ENCODE data around the gene NPW.

The NPW gene

DNA sequence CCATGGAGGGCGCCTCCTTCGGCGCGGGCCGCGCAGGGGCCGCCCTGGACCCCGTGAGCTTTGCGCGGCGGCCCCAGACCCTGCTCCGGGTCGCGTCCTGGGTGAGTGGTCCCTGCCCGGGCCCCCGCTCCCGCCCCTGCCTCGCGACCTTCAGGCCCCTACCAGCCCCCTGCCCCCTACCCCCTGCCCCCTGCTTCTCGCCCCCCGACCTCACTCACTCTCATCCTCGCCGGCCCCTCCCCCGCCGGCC is 29.6 kb upstream of the NPW start:
- no peaks in the 10 kb centered on the region for H3K36me3 ChIP-seq (ENCODE audit: insufficient read depth, low read length)
- TF ChIP-seq EZH2 (IDR thresholded peaks at IDR 0.05) (no peak), POLR2AphosphoS5 (IDR thresholded peaks at IDR 0.05; ENCODE audit: borderline replicate concordance, low read depth, low read length) (no peak), FOXP2 (optimal IDR thresholded peaks at IDR 0.05; ENCODE audit: control extremely low read depth, extremely low read length, insufficient read depth) (no peak)
- H3K9me3 ChIP-seq (ENCODE audit: low read depth, low read length): no peaks in the 10 kb centered on the region
- no peak overlapping the region for H3K9ac ChIP-seq (ENCODE audit: insufficient read length)
- H3K4me3 ChIP-seq: peak overlapping the region; percentile 74
- no peak overlapping the region for H3K27ac ChIP-seq
- DNase-seq (ENCODE audit: low read depth, low spot score): no peak

DNA sequence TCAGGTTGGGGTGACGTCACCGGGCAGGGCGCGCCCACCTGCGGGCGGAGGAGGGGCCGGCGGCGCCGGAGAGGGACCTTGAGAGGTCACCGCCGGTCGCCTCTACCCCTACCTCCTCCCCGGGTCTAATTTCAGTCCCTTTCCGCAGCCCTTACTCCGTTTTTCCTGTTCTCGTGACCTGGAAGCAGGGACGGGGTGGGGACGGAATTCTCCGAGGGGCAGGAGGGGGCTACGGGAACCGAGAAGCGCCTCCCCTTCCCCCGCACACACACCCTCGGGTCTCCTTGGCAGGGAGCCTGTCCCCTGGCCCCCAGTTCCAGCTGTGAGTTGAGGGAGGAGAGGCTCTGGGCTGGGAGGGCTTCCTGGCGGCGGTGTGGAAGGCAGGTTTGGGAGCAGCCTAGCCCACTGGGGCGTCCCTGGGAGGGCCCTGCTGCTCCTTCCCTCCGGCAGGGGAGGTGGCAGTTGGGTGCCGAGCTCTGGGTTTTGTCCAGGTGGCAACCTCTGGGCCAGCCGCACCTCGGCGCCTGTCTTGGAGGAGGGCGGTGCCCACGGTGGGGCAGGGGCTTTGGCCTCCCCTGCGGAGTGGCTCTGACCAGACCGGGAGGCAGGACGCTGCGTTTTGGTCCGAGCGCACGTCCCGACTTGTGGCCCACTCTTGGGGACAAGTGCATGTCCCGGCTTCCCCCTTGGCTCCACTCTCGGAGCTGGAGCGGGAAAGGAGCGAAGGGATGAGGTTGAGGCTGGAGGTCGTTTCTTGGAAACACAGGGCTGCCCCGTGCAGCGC is 29.0 kb upstream of the NPW start:
- TF ChIP-seq FOXP2 (optimal IDR thresholded peaks at IDR 0.05; ENCODE audit: control extremely low read depth, extremely low read length, insufficient read depth) (no peak), EZH2 (IDR thresholded peaks at IDR 0.05) (no peak), POLR2AphosphoS5 (IDR thresholded peaks at IDR 0.05; ENCODE audit: borderline replicate concordance, low read depth, low read length) (no peak)
- no peak for DNase-seq (ENCODE audit: low read depth, low spot score)
- no peak overlapping the region for H3K9ac ChIP-seq (ENCODE audit: insufficient read length)
- H3K36me3 ChIP-seq (ENCODE audit: insufficient read depth, low read length): no peaks in the 10 kb centered on the region
- peak overlapping the region; percentile 74 for H3K4me3 ChIP-seq
- H3K27ac ChIP-seq: no peak overlapping the region
- no peaks in the 10 kb centered on the region for H3K9me3 ChIP-seq (ENCODE audit: low read depth, low read length)

DNA sequence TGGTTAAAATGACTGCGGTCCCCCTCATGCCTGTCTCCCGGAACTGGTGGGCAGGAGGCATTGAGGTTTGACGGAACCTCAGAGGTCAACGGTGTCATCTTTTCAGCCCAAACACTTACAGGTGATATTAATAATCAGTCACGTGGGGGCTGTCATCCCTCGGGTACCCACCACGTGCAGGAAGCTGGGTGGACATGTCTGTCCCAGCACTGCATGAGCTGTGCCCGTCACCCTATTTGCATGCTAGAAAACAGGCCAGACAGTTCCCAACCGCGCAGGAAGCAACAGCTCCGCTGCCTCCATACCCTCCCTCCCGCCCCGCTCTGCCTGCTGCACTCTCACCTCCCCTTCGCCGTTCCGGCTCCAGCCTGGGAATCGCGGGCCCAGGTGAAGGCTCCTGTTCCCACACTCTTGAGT is 28.4 kb upstream of the NPW start:
- TF ChIP-seq FOXP2 (optimal IDR thresholded peaks at IDR 0.05; ENCODE audit: control extremely low read depth, extremely low read length, insufficient read depth) (no peak), POLR2AphosphoS5 (IDR thresholded peaks at IDR 0.05; ENCODE audit: borderline replicate concordance, low read depth, low read length) (no peak), EZH2 (IDR thresholded peaks at IDR 0.05) (no peak)
- Histone ChIP-seq H3K27ac (no peak overlapping the region), H3K9ac (ENCODE audit: insufficient read length) (no peak overlapping the region), H3K36me3 (ENCODE audit: insufficient read depth, low read length) (no peaks in the 10 kb centered on the region), H3K9me3 (ENCODE audit: low read depth, low read length) (no peaks in the 10 kb centered on the region), H3K4me3 (no peak overlapping the region)
- DNase-seq (ENCODE audit: low read depth, low spot score): no peak

DNA sequence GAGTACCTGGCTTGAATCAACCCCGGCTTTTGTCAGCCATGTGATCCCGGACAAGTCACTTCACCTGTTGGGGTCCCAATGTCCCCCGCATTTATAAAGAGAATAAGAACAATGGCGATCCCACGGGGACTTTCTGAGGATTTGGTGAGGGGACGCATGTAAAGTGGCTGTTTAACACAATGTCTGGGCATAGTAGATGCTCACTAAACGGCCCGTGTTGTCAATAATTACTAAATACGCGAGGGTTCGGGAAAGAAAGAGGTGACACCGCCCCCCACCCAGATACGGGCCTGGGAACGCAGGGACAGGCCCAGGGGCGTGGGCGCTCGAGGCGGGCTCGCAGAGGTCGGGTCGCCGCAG is 28.0 kb upstream of the NPW start:
- TF ChIP-seq EZH2 (IDR thresholded peaks at IDR 0.05): no peak
- no peak for TF ChIP-seq FOXP2 (optimal IDR thresholded peaks at IDR 0.05; ENCODE audit: control extremely low read depth, extremely low read length, insufficient read depth)
- TF ChIP-seq POLR2AphosphoS5 (IDR thresholded peaks at IDR 0.05; ENCODE audit: borderline replicate concordance, low read depth, low read length): no peak
- Histone ChIP-seq H3K27ac (no peak overlapping the region), H3K9ac (ENCODE audit: insufficient read length) (no peak overlapping the region), H3K9me3 (ENCODE audit: low read depth, low read length) (no peaks in the 10 kb centered on the region), H3K4me3 (0 out of 2 replicates have a peak overlapping the region, but pooled peaks have one; percentile 15), H3K36me3 (ENCODE audit: insufficient read depth, low read length) (peaks cover under 1% of the 10 kb centered on the region; the same call in 1 of the 2 replicates)
- DNase-seq (ENCODE audit: low read depth, low spot score): no peak

DNA sequence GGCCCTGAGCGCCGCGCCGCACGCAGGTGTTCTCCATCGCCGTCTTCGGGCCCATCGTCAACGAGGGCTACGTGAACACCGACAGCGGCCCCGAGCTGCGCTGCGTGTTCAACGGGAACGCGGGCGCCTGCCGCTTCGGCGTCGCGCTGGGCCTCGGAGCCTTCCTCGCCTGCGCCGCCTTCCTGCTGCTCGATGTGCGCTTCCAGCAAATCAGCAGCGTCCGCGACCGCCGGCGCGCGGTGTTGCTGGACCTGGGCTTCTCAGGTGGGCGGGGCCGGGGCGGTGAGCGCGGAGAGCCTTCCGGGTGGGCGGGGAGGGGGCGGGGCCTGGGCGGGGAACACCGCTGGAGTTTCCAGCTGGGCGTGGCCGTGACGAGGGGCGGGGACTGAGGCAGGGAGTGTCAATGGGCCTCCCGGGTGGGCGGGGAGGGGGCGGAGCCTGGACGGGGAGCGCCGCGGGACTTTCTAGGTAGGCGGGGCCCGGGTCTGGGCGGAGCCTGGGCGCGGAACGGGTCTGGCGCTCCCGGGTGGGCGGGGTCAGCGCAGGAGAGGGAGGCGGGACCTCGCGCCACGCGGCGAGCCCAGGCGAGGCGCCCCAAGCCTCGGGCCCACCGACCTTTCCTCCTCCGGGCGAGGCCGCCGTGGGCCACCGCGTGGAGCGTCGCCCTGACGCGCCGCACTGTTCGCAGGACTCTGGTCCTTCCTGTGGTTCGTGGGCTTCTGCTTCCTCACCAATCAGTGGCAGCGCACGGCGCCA is 27.5 kb upstream of the NPW start:
- Histone ChIP-seq H3K27ac (no peak overlapping the region), H3K9ac (ENCODE audit: insufficient read length) (no peak overlapping the region), H3K9me3 (ENCODE audit: low read depth, low read length) (no peaks in the 10 kb centered on the region), H3K4me3 (0 out of 2 replicates have a peak overlapping the region, but pooled peaks have one; percentile 15), H3K36me3 (ENCODE audit: insufficient read depth, low read length) (peaks cover 6% of the 10 kb centered on the region; the same call in 1 of the 2 replicates)
- TF ChIP-seq FOXP2 (optimal IDR thresholded peaks at IDR 0.05; ENCODE audit: control extremely low read depth, extremely low read length, insufficient read depth): no peak
- TF ChIP-seq EZH2 (IDR thresholded peaks at IDR 0.05): no peak
- TF ChIP-seq POLR2AphosphoS5 (IDR thresholded peaks at IDR 0.05; ENCODE audit: borderline replicate concordance, low read depth, low read length): no peak
- DNase-seq (ENCODE audit: low read depth, low spot score): peak; percentile 39

DNA sequence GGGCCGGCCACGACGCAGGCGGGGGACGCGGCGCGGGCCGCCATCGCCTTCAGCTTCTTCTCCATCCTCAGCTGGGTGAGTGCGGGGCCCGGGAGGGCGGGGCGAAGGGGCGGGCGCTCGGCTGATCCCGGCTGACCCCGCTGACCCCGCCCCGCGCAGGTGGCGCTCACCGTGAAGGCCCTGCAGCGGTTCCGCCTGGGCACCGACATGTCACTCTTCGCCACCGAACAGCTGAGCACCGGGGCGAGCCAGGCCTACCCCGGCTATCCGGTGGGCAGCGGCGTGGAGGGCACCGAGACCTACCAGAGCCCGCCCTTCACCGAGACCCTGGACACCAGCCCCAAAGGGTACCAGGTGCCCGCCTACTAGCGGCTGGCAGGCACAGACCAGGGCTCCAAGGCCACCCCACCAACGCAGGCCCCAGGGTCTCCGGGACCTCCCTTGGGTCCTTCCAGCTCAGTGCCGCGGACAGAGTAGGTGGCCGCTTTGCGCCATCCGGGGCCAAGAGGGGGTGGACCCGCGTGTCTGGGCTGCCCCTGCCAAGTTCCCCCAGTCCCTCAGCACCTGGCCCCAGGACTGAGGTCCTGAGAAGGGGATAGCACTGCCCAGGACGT is 26.8 kb upstream of the NPW start:
- H3K36me3 ChIP-seq (ENCODE audit: insufficient read depth, low read length): peaks cover 8% of the 10 kb centered on the region; the same call in 1 of the 2 replicates
- H3K9ac ChIP-seq (ENCODE audit: insufficient read length): no peak overlapping the region
- no peak overlapping the region for H3K4me3 ChIP-seq
- TF ChIP-seq POLR2AphosphoS5 (IDR thresholded peaks at IDR 0.05; ENCODE audit: borderline replicate concordance, low read depth, low read length) (no peak), EZH2 (IDR thresholded peaks at IDR 0.05) (no peak), FOXP2 (optimal IDR thresholded peaks at IDR 0.05; ENCODE audit: control extremely low read depth, extremely low read length, insufficient read depth) (no peak)
- H3K9me3 ChIP-seq (ENCODE audit: low read depth, low read length): no peaks in the 10 kb centered on the region
- DNase-seq (ENCODE audit: low read depth, low spot score): no peak
- no peak overlapping the region for H3K27ac ChIP-seq

DNA sequence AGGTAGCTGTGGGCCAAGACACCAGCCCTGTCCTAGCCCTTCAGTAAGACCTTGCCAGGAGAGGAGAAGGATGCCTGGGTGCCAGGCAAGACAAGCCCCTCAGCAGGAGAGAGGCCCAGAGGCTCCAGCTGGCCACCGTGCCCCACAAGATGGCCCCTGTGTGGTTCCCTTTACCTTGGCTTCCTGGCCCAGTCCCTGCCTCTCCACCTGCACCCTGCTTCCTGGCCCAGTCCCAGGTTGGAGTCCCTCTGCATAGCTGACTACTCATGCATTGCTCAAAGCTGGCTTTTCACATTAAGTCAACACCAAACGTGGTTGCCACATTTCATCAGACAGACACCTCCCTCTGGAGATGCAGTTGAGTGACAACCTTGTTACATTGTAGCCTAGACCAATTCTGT is 25.9 kb upstream of the NPW start:
- 0 out of 2 replicates have a peak overlapping the region, but pooled peaks have one; percentile 13 for H3K27ac ChIP-seq
- no peak overlapping the region for H3K9ac ChIP-seq (ENCODE audit: insufficient read length)
- no peak overlapping the region for H3K4me3 ChIP-seq
- H3K36me3 ChIP-seq (ENCODE audit: insufficient read depth, low read length): peaks cover 15% of the 10 kb centered on the region; the same call in 1 of the 2 replicates
- H3K9me3 ChIP-seq (ENCODE audit: low read depth, low read length): no peaks in the 10 kb centered on the region
- TF ChIP-seq POLR2AphosphoS5 (IDR thresholded peaks at IDR 0.05; ENCODE audit: borderline replicate concordance, low read depth, low read length): no peak
- no peak for TF ChIP-seq FOXP2 (optimal IDR thresholded peaks at IDR 0.05; ENCODE audit: control extremely low read depth, extremely low read length, insufficient read depth)
- no peak for TF ChIP-seq EZH2 (IDR thresholded peaks at IDR 0.05)
- no peak for DNase-seq (ENCODE audit: low read depth, low spot score)
